HepG2 (cell line): ENCODE results near the gene HECTD1. TPM values are rescaled to one million over a fixed set of nuclear protein-coding genes. Genes with fewer than 3 reads are reported as not detected.
A peak's percentile ranks its signal among the peaks of the same experiment; 100 is the strongest.

Source experiments
- HOXA5 ChIP-seq: sonication (generic); formaldehyde crosslinking; IDR thresholded peaks from 2 replicates; pipeline ENCODE4 v1.4.0; 2020; ENCODE audit warnings: missing genetic modification reagents
- HOXA7 ChIP-seq: sonication (generic); formaldehyde crosslinking; IDR thresholded peaks from 2 replicates; pipeline ENCODE4 v1.8.1; 2022; ENCODE audit warnings: mild to moderate bottlenecking, missing genetic modification reagents, moderate library complexity
- NAIF1 ChIP-seq: sonication (generic); formaldehyde crosslinking; IDR thresholded peaks from 2 replicates; pipeline ENCODE4 v1.5.0; 2020; ENCODE audit warnings: mild to moderate bottlenecking, missing genetic modification reagents, borderline replicate concordance
- NFAT5 ChIP-seq: sonication (generic); formaldehyde crosslinking; IDR thresholded peaks from 2 replicates; pipeline ENCODE4 v1.4.0; 2020; ENCODE audit warnings: missing genetic modification reagents
- NFKB2 ChIP-seq: sonication (generic); formaldehyde crosslinking; IDR thresholded peaks from 2 replicates; pipeline ENCODE4 v1.4.0; 2020; ENCODE audit warnings: missing genetic modification reagents, borderline replicate concordance
- RAD51 ChIP-seq: fragments of 450-650 bp; IDR thresholded peaks from 2 replicates; pipeline ENCODE4 v1.6.1; 2016; ENCODE audit warnings: borderline replicate concordance
- ZFP91 ChIP-seq: sonication (generic); formaldehyde crosslinking; IDR thresholded peaks from 2 replicates; pipeline ENCODE4 v1.9.0; 2022; ENCODE audit warnings: missing genetic modification reagents, mild to moderate bottlenecking, borderline replicate concordance
- ZIK1 ChIP-seq: sonication (generic); formaldehyde crosslinking; IDR thresholded peaks from 2 replicates; pipeline ENCODE4 v1.5.0; 2020; ENCODE audit warnings: mild to moderate bottlenecking, low read depth, missing genetic modification reagents, borderline replicate concordance
- ZNF362 ChIP-seq: sonication (generic); formaldehyde crosslinking; IDR thresholded peaks from 2 replicates; pipeline ENCODE4 v1.4.0; 2020; ENCODE audit warnings: missing genetic modification reagents, mild to moderate bottlenecking, borderline replicate concordance
- ZNF790 ChIP-seq: sonication (generic); formaldehyde crosslinking; IDR thresholded peaks from 2 replicates; pipeline ENCODE4 v1.8.0; 2022; ENCODE audit warnings: missing genetic modification reagents, mild to moderate bottlenecking, borderline replicate concordance
- polyA plus RNA-seq, 8 experiments: library from polyadenylated mRNA; depleted of rRNA in 3 of 8; stranded (reverse) in 7 of 8; unstranded in 1 of 8; fragments of >200 nt; fragmentation: Illumina TruSeq in 4 of 8; extraction: Trizol in 4 of 8; gene quantifications; 2 replicates each; pipeline versions ENCODE4 v1.2.1 to v1.2.3, GENCODE V29; 2011 to 2016; ENCODE audit warnings: low read depth in 4 of 8, missing spikeins in 1 of 8, mixed read lengths in 1 of 8; ENCODE audit not compliant: insufficient read depth in 1 of 8
- total RNA-seq, 5 experiments: library from RNA; depleted of rRNA; stranded (reverse); fragments of >200 nt; fragmentation: Illumina TruSeq; extraction: Trizol; gene quantifications; 2 replicates each; pipeline ENCODE4 v1.2.3, GENCODE V29; 2016; ENCODE audit warnings: low read depth in 1 of 5
- TF ChIP-seq, protein P1 (sequence below): fragments of 450-650 bp; IDR thresholded peaks from 2 replicates; pipeline ENCODE4 v1.6.1; 2016
- TF ChIP-seq, protein P2 (sequence below): sonication (generic); formaldehyde crosslinking; IDR thresholded peaks from 2 replicates; pipeline ENCODE4 v1.4.0; 2020; ENCODE audit warnings: mild to moderate bottlenecking, missing genetic modification reagents
- TF ChIP-seq, protein P3 (sequence below): sonication (generic); formaldehyde crosslinking; IDR thresholded peaks from 2 replicates; pipeline ENCODE4 v1.4.0; 2020; ENCODE audit warnings: missing genetic modification reagents
- TF ChIP-seq, protein P4 (sequence below): sonication (generic); formaldehyde crosslinking; IDR thresholded peaks from 2 replicates; pipeline ENCODE4 v1.4.0; 2020; ENCODE audit warnings: missing genetic modification reagents, low read depth, mild to moderate bottlenecking, borderline replicate concordance

Gene HECTD1
- total and polyA plus RNA-seq, 2 of the 13 experiments (the other 11 are each of a cell fraction or from before 2014, with no cell fraction given): 312 to 560 TPM

- TF ChIP-seq NFAT5 (CRISPR knock-in tag) (no peak), RAD51 (no peak), HOXA5 (no peak), ZNF790 (CRISPR knock-in tag) (no peak), ZIK1 (no peak), ZFP91 (peak; percentile 34; the same call in 1 of the 2 replicates), ZNF362 (CRISPR knock-in tag) (0 out of 2 replicates have a peak, but pooled peaks have one; percentile 10), HOXA7 (CRISPR knock-in tag) (no peak), NFKB2 (CRISPR knock-in tag) (0 out of 2 replicates have a peak, but pooled peaks have one; percentile 33), NAIF1 (no peak)
- TF ChIP-seq, protein P1, sequence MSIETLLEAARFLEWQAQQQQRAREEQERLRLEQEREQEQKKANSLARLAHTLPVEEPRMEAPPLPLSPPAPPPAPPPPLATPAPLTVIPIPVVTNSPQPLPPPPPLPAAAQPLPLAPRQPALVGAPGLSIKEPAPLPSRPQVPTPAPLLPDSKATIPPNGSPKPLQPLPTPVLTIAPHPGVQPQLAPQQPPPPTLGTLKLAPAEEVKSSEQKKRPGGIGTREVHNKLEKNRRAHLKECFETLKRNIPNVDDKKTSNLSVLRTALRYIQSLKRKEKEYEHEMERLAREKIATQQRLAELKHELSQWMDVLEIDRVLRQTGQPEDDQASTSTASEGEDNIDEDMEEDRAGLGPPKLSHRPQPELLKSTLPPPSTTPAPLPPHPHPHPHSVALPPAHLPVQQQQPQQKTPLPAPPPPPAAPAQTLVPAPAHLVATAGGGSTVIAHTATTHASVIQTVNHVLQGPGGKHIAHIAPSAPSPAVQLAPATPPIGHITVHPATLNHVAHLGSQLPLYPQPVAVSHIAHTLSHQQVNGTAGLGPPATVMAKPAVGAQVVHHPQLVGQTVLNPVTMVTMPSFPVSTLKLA: no peak
- TF ChIP-seq, protein P2, sequence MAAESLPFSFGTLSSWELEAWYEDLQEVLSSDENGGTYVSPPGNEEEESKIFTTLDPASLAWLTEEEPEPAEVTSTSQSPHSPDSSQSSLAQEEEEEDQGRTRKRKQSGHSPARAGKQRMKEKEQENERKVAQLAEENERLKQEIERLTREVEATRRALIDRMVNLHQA (CRISPR knock-in tag): no peak
- TF ChIP-seq, protein P3, sequence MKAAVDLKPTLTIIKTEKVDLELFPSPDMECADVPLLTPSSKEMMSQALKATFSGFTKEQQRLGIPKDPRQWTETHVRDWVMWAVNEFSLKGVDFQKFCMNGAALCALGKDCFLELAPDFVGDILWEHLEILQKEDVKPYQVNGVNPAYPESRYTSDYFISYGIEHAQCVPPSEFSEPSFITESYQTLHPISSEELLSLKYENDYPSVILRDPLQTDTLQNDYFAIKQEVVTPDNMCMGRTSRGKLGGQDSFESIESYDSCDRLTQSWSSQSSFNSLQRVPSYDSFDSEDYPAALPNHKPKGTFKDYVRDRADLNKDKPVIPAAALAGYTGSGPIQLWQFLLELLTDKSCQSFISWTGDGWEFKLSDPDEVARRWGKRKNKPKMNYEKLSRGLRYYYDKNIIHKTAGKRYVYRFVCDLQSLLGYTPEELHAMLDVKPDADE (CRISPR knock-in tag): 0 out of 2 replicates have a peak, but pooled peaks have one; percentile 14
- TF ChIP-seq, protein P4, sequence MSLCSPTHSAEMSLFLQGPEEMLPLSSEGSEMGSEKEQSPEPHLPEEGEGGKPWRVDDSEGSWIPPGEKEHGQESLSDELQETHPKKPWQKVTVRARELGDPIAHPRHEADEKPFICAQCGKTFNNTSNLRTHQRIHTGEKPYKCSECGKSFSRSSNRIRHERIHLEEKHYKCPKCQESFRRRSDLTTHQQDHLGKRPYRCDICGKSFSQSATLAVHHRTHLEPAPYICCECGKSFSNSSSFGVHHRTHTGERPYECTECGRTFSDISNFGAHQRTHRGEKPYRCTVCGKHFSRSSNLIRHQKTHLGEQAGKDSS (CRISPR knock-in tag): 0 out of 2 replicates have a peak, but pooled peaks have one; percentile 13
Observed at GRCh38 chr14:31162910-31163649, 44.5 kb downstream of the HECTD1 start (continued).
